Activated naive CD8-positive, alpha-beta T cell treated with anti-CD3 and anti-CD28 coated beads, Interleukin-2, amount 50 U/mL, for 16 hours (primary cell): ENCODE results near the gene DOK6.

Experiments
- DNase-seq: peaks from one replicate; pipeline ENCODE4 v3.0.0-alpha.2; 2020; ENCODE audit warnings: low read depth, low spot score

The DOK6 gene

GRCh38 chr18:69435000-69435399 is 34.3 kb downstream of the DOK6 start:
- no peak for DNase-seq

DNA sequence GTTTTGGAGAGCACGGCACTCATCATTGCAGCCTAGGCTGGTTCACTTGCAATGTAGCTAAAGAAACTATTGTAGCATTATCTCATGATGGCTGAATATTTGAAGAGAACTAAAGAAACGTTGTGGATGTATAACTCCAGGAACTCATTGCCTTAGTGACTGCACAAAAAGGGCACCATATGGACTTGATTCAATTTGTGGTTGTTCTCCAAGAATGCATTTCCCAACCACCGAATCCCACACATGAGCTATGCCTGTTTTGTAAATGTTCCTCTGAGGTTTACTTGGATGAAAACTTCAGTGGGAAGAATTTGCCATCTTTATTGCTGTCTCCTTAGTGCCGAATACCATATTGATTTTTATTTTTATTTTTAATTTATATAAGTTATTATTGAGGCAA is 43.5 kb downstream of the DOK6 start:
- no peak for DNase-seq

DNA sequence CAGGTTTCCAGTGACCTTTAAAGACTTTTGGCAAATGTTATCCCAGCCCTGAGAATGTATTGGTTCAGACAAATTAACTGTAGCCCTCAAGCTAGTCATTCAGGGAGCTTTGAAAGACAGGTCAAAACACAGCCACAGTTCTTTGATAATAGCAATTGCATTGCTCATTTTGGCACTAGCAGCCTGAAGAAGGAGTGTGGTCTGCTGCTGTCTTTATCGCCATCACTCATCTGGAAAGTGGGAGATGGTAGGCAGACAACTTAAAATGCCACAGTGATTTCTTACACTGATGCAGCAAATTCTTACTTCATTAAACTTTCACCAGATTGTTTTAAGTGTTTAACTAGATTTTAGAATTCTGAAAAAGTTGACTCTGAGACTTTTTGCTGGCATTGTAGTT is 47.2 kb downstream of the DOK6 start:
- no peak for DNase-seq

DNA sequence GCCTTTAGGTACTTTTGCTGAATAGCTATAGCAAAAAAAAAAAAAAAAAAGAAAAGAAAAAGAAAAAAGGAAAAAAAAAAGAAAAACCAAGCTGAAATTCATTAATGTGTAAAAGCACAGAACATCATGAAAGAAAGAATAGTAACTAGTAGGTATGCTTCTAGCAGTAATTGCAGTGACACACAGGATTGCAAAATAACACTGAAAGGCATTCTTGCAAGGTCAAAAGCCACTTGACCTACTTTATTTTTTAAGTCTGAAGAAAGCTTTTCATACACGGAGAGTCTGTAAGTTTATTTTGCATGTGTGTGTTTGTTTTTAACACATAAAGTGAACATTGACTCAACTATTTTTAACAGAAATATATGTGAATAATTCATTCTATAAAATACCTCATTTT is 54.4 kb downstream of the DOK6 start:
- no peak for DNase-seq

DNA sequence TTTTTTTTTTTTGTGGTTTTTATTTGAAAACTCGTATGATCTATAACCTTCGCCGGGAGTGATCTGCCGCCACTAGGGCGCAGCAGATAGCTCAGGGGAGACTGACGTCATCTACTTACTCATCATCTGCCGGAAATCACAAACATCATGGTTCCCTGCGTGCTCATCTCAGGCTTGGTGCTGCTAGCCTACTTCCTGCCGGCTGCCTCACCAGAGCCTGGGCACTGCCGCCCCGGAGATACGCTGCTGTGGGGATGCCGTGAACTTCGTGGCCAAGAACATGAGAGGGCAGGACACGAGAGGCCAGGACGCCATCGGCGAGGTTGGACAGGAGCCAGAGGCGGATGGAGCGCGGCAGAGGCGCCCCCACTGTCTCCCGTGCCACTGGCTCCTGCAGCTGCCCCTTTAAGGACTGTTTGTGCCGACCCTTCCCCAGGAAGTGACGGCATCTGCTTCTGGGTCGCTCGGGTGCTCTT is 68.8 kb downstream of the DOK6 start:
- DNase-seq, result no peak

GRCh38 chr18:69480460-69480859 is 79.8 kb downstream of the DOK6 start:
- DNase-seq, result no peak

DNA sequence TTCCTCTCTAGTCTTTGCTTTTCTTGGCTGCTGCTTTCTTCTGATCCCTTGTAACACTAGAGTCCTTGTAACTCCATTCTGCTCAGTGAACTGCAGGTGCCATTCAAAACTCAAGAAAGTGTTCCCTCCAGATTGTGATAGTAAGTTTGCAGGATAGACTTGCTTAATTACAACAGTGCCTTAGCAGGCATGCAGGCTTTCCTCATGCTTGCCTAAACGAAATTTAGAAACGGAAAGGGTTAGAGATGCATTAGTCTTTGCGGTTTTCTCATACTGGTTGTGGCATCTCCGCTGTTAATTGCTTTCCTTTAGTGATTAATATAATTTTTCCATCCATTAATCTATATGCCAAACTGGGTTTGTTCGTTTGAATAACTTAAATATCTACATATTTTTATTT is 82.9 kb downstream of the DOK6 start:
- no peak for DNase-seq

DNA sequence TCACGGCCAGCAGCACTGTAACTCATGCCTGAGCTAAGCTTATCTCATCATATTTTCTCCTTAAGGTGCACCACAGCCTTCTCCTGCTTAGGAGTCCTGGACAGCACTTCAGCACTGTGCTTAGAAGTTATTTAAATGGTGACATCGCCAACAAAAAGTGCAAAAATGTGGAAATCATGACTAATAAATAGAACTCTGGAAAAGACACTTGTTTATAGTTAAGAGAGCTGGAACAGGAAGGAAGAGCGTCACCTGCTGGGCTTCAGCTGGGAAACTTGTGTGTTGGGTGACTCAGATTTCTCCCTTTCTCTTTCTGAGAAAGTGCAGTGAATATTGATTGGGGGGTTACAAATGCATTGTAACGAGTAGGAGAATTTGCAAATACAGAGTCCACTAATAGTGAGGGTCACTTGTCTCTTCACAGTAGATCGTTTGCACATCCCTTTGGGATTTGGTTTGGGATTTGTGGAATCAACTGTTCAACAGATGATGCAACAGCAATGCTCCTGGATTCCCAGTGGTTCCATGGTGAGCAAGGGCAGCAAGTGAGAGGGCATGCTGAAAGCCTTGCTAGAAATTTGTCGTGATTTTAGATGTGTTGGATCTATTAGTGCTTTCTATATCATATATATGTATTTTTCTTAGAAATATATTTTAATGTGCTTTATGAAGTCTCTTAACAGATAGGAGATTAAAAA is 84.2 kb downstream of the DOK6 start:
- no peak for DNase-seq

- no peak for DNase-seq
Measured at GRCh38 chr18:69487488-69488394, 87.1 kb downstream of the DOK6 start.

GRCh38 chr18:69490072-69490471 is 89.4 kb downstream of the DOK6 start:
- no peak for DNase-seq

- no peak for DNase-seq
Measured at GRCh38 chr18:69490813-69491212, 90.1 kb downstream of the DOK6 start.

- DNase-seq, result no peak
Measured at GRCh38 chr18:69491576-69491975, 90.9 kb downstream of the DOK6 start.

DNA sequence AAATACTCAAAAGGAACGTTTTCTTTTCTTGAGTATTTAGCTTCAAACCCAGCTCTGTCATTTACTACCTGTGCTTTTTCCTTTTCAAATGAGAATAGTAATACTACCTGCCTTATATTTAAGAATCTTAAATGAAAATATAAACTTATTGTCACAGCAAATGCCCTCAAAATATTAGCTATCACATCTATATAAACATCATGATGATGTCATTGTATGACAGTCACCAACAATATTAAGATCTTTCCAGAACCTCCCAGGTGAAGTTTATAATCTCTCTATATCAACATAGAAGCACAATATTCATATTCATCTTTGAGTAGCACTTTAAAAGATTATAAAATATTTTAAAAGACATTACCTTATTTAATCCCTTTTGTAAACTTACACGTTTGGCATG is 92.2 kb downstream of the DOK6 start:
- no peak for DNase-seq

DNA sequence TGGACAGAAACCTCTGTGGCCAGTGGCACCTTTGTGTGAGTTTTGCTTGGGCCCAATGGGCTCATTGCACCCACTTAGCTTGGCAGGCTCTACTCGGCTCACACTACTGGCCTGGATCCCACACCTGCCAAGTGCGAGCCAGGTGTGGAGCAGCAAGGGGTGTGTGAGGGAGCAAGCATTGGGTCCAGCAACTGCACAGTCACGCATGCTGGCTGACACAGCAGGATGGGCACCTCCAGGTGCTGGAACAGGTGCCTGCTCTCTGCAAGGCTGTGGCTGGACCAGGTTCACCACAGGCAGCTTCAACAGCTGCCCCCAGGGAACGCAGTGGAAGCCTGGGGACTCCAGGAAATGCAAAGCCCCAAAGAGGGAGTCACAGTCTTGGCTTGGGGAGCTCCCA is 94.2 kb downstream of the DOK6 start:
- DNase-seq, result no peak

DNA sequence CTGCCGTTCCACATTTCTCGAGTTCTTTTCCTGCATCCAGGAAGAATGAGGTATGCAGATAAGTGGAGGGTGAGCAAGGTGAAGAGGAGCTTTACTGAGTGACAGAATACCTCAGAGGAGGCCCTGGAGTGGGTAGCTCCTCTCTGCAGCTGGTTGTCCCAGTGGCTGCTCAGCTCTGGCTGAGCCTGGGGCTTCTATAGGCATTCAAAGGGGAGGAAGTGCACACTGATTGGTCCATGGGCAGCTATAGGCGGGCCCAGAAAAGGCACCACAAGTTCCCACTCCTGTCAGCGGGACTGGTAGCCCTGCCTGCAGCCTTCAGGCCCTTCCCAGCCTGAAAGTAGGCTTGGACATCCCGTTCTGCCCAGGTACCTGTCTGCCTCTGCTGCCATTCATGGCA is 94.7 kb downstream of the DOK6 start:
- DNase-seq, result no peak

DNA sequence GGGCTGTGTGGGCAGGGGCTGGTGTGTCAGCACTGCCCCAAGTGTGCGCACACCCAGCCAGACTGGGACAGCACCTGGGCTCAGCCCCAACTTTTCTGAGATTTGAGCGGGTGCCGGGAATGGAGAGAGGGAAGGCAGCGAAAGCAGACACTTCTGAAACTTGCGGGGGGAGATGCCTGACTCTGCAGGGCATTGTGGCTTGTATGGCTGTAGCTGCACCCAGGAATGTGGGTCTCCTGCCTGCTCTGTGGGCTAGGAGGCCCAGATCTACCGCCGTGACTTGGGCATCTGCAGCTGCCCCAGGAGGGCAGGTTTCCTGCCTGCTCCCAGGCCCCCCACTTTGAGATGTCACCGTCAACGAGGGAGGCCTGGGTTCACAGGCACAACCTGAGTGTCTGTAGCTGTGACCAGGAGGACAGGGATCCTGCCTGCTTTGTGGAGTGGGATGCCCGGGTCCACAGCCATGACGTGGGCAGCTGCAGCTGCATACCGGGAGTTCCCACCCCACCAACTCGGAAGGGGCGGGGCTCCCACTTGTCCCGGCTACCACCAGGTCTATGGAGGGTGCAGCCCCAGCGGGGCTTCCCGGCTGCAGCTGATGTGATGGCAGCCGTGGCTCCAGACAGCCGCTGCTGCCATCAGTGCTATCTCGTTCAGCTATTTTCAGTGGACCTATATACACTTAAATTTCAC is 95.3 kb downstream of the DOK6 start:
- DNase-seq, result no peak

DNA sequence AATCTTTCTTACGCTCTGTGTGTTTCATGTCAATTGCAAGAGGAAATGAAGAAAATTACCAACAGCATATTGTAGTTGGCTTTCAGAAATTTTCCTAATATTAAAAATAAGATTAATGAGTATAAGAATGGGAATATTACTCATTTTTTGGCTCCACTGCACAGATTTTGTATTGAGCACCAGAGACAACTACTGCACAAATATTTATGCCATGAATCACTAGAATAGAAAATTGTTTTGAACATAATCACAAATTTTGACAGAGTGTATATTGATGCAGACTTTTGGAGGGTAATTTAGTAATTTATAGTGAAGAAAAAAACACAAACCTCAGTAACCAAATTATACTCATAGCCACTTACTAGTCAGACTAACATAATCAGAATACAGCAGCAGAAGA is 118.3 kb downstream of the DOK6 start:
- DNase-seq, result no peak

DNA sequence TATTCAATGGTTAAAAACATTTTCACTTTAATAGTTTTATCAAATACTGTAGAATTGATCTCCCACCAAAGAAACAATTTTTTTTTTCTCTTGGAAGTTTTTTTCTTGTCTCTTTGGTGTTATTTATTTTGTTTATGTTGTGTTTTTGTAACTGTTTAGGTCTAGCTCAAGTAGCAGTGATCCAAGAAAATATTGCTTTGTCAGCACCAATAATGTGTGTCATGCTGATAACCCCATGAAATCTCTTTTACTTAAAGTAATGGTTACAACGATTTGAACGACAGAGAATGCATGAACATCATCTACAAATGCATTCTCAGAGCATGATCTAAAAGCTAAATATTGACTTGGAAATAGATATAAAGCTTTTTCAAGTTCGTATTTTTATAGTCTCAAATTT is 122.9 kb downstream of the DOK6 start:
- no peak for DNase-seq

- no peak for DNase-seq
Measured at GRCh38 chr18:69528435-69528834, 127.7 kb downstream of the DOK6 start.

DNA sequence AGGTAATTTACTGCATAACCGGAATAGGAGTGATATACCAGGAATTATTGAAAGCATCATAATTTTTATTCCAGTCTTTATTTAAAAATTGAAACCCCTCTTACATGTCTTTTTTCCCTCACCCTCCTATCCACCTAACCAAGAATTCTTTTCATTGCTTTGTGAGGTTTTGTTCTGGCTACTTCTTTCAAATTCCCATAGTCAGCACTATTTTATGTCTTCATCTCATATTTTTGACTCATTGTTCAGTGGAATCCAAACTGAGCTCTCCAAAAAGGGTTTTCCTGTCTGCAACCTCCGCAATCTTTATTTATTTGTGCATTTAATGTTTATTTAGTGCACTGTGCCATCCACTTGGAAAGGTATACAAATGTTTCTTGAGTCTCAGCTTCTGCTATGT is 128.5 kb downstream of the DOK6 start:
- DNase-seq, result no peak

DNA sequence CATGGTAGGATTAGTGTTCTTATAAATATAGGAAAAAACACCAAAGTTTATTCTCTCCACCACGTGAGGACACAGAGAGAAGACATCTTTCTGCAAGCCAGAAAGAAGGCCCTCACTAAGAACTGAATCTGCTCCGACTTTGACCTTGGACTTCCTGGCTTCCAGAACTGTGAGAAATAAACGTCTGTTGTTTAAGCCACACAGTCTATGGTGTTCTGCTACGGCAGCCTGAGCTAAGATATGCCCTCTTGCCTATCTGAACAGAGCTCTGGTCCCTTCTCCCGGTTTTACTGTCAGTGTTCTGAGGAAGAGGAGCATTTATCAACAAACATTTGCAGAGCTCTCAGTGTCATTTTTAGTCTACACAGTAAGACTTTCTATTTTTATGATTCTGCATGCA is 131.3 kb downstream of the DOK6 start:
- no peak for DNase-seq

- no peak for DNase-seq
Measured at GRCh38 chr18:69537183-69537582, 136.5 kb downstream of the DOK6 start.
